OCI-LY7 (cell line): ENCODE results near the gene PSMD13. TPM values are rescaled to one million over a fixed set of nuclear protein-coding genes. Genes with fewer than 3 reads are reported as not detected.
A peak's percentile ranks its signal among the peaks of the same experiment; 100 is the strongest.

ENCODE experiments used
- BruUV-seq: library from RNA; stranded (reverse); fragments of 400-500 nt; replicated peaks from 2 replicates; lab custom pipeline; 2021; lab: Mats Ljungman, UMichigan
- CTCF ChIA-PET: fragments of 300-600 bp; sonication (Branson Sonifier 250); formaldehyde crosslinking; loops from one replicate; lab custom pipeline; 2022; ENCODE audit warnings: antibody characterized with exemption; ENCODE audit not compliant: unreplicated experiment; lab: Charles Lee
- POLR2A ChIA-PET: fragments of 300-600 bp; sonication (Branson Sonifier 250); formaldehyde crosslinking; loops from one replicate; lab custom pipeline; 2022; ENCODE audit warnings: antibody characterized with exemption; lab: Charles Lee
- DNase-seq: peaks from one replicate; pipeline ENCODE4 v3.0.0-alpha.2; 2015; ENCODE audit warnings: low spot score
- H2AFZ ChIP-seq: fragments of 200-600 bp; sonication (generic), shearing (Covaris generic); 2 replicates; pipeline ENCODE4 v1.6.1; 2014; ENCODE audit warnings: mild to moderate bottlenecking, antibody characterized with exemption, low read length, moderate library complexity
- H3K27ac ChIP-seq: fragments of 200-600 bp; sonication (generic); 2 replicates; pipeline ENCODE4 v1.5.1; 2014; ENCODE audit warnings: mixed run types, low read depth, mild to moderate bottlenecking, moderate library complexity, low read length, inconsistent platforms; ENCODE audit not compliant: poor library complexity, severe bottlenecking
- H3K36me3 ChIP-seq: fragments of 200-600 bp; sonication (generic); 2 replicates; pipeline ENCODE4 v1.6.1; 2014; ENCODE audit warnings: mild to moderate bottlenecking, antibody characterized with exemption, low read length, moderate library complexity, mixed read lengths; ENCODE audit not compliant: insufficient read depth
- H3K4me1 ChIP-seq: fragments of 200-600 bp; sonication (generic); 2 replicates; pipeline ENCODE4 v1.5.1; 2014; ENCODE audit warnings: mild to moderate bottlenecking, low read length; ENCODE audit not compliant: insufficient read depth, poor library complexity, severe bottlenecking
- H3K4me2 ChIP-seq: fragments of 200-600 bp; sonication (generic); 2 replicates; pipeline ENCODE4 v1.6.1; 2014; ENCODE audit warnings: mild to moderate bottlenecking, low read length
- H3K4me3 ChIP-seq: fragments of 200-600 bp; sonication (generic); 2 replicates; pipeline ENCODE4 v1.5.1; 2014; ENCODE audit warnings: mild to moderate bottlenecking, low read depth, low read length; ENCODE audit not compliant: poor library complexity, severe bottlenecking
- H3K79me2 ChIP-seq: fragments of 200-600 bp; sonication (generic); 2 replicates; pipeline ENCODE4 v1.6.1; 2016; ENCODE audit warnings: low read depth, mild to moderate bottlenecking, low read length, moderate library complexity, mixed read lengths; ENCODE audit not compliant: insufficient read depth
- H3K9me2 ChIP-seq: fragments of 200-600 bp; sonication (generic); 2 replicates; pipeline ENCODE4 v1.6.1; 2016; ENCODE audit warnings: mild to moderate bottlenecking, low read length, mixed read lengths; ENCODE audit not compliant: insufficient read depth
- H3K9me3 ChIP-seq: fragments of 200-600 bp; sonication (generic); 2 replicates; pipeline ENCODE4 v1.6.1; 2014; ENCODE audit warnings: mild to moderate bottlenecking, mixed run types, low read length, mixed read lengths
- H4K20me1 ChIP-seq: fragments of 200-600 bp; sonication (generic); 2 replicates; pipeline ENCODE4 v1.6.1; 2014; ENCODE audit warnings: mild to moderate bottlenecking, antibody characterized with exemption, low read length, moderate library complexity, mixed read lengths; ENCODE audit not compliant: insufficient read depth
- EZH2phosphoT487 ChIP-seq: fragments of 200-600 bp; sonication (generic); IDR thresholded peaks from 2 replicates; pipeline ENCODE4 v1.6.1; 2018; ENCODE audit warnings: low read depth, borderline replicate concordance, mild to moderate bottlenecking, mixed run types, antibody characterized with exemption, low read length, moderate library complexity, mixed read lengths
- intact Hi-C: fragments of 100-400 bp; cut with micrococcal nuclease; formaldehyde crosslinking; loops from one replicate; pipeline ENCODE4 v1.10.0; 2022; ENCODE audit not compliant: unreplicated experiment
- total RNA-seq, 2 experiments: library from RNA; depleted of rRNA in 1 of 2; stranded (reverse); fragments of >200 nt in 1 of 2; shearing (Covaris generic) in 1 of 2; gene quantifications; 2 replicates each; pipeline ENCODE4 v1.2.3, GENCODE V29; 2014 to 2022
- TF ChIP-seq, protein P1 (sequence below): fragments of 200-600 bp; sonication (generic); conservative IDR thresholded peaks from 2 replicates; pipeline ENCODE4 v1.5.1; 2014; ENCODE audit warnings: mild to moderate bottlenecking, antibody characterized with exemption, low read length, moderate library complexity, mixed read lengths

PSMD13 gene
- total RNA-seq, 2 experiments from 2014 or later, result 146 to 154 TPM

DNA sequence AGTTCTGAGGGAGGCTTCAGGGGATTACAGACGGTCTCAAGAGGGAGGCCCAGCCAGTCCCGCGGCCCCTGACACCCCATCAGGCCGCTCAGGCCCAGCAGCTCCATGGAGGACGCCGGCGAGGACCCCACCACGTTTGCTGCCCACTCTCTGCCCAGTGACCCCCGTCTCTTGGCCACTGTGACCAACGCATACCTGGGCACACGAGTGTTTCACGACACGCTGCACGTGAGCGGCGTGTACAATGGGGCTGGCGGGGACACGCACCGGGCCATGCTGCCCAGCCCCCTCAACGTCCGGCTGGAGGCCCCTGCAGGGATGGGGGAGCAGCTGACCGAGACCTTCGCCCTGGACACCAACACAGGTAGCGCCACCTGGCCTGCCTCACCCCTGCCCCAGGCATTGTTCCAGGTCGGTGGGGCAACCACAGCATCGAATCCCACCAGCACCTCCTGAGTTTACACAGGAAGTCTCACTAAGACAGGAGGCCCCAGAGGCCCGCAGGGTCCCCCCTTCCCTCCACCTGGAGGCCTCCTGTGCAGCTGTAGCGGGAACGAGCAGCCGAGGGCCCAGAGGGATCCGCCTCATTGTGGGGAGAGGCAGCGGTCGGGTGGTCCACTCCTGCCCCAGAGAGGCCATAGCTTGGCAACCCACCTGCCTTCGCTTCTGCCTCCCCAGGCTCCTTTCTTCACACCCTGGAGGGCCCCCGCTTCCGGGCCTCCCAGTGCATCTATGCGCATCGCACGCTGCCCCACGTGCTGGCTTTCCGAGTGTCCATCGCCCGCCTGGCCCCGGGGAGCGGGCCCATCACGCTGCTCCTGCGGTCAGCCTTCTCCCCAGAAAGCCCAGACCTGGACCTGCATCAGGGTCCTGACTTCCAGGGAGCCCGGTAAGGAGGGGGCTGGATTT is 53.2 kb downstream of the PSMD13 start:
- Histone ChIP-seq H3K36me3 (no peaks in the 10 kb centered on the region), H3K4me3 (no peak overlapping the region), H2AFZ (no peak overlapping the region), H3K4me2 (peak overlapping the region; percentile 23; the same call in 1 of the 2 replicates), H3K9me2 (no peaks in the 10 kb centered on the region), H3K4me1 (no peaks in the 10 kb centered on the region), H4K20me1 (no peaks in the 10 kb centered on the region), H3K9me3 (no peaks in the 10 kb centered on the region), H3K79me2 (no peaks in the 10 kb centered on the region), H3K27ac (no peak overlapping the region)
- BruUV-seq, result no TSS peak
- ChIA-PET POLR2A (no interaction called here), CTCF (no interaction called here)
- no peak for TF ChIP-seq EZH2phosphoT487
- TF ChIP-seq, protein P1, sequence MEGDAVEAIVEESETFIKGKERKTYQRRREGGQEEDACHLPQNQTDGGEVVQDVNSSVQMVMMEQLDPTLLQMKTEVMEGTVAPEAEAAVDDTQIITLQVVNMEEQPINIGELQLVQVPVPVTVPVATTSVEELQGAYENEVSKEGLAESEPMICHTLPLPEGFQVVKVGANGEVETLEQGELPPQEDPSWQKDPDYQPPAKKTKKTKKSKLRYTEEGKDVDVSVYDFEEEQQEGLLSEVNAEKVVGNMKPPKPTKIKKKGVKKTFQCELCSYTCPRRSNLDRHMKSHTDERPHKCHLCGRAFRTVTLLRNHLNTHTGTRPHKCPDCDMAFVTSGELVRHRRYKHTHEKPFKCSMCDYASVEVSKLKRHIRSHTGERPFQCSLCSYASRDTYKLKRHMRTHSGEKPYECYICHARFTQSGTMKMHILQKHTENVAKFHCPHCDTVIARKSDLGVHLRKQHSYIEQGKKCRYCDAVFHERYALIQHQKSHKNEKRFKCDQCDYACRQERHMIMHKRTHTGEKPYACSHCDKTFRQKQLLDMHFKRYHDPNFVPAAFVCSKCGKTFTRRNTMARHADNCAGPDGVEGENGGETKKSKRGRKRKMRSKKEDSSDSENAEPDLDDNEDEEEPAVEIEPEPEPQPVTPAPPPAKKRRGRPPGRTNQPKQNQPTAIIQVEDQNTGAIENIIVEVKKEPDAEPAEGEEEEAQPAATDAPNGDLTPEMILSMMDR, result no peak
- no peak for DNase-seq
- intact Hi-C loops, result no loop called here

DNA sequence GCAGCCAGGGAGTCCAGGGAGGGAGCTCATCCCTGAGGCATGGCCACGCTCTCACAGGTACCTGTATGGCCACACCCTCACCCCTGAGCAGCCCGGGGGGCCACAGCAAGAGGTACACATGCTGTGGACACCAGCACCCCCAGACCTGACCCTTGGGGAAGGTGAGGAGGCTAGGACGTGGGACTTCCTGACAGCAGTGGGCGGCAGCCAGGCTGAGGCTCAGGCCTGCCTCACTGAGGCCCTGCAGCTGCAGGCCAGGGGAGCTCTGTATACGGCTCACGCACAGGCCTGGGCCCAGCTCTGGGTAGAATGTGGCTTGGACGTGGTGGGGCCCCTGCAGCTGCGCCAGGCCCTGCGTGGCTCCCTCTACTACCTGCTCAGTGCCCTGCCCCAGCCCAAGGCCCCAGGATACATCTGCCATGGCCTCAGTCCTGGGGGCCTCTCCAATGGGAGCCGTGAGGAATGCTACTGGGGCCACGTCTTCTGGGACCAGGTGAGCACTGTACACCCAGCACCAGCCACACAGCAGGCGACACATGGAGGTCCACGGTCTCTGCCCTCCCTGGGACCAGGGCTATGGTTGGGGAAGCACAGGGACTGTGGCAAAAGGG is 54.0 kb downstream of the PSMD13 start:
- H3K4me2 ChIP-seq, result no peak overlapping the region
- H3K4me3 ChIP-seq, result no peak overlapping the region
- DNase-seq, result no peak
- BruUV-seq, result no TSS peak
- no peaks in the 10 kb centered on the region for H3K36me3 ChIP-seq
- no peaks in the 10 kb centered on the region for H3K79me2 ChIP-seq
- ChIA-PET CTCF (no interaction called here), POLR2A (no interaction called here)
- no peak for TF ChIP-seq EZH2phosphoT487
- TF ChIP-seq, protein P1, result no peak
- H3K27ac ChIP-seq, result no peak overlapping the region
- H3K4me1 ChIP-seq, result no peaks in the 10 kb centered on the region
- no peak overlapping the region for H2AFZ ChIP-seq
- H3K9me3 ChIP-seq, result no peaks in the 10 kb centered on the region
- no peaks in the 10 kb centered on the region for H3K9me2 ChIP-seq
- intact Hi-C loops, result no loop called here
- no peaks in the 10 kb centered on the region for H4K20me1 ChIP-seq
